ENCODE data around the gene AHRR. TPM values are rescaled to one million over a fixed set of nuclear protein-coding genes. Genes with fewer than 3 reads are reported as not detected.

The AHRR gene
- total and polyA plus RNA-seq, 9 of the 15 experiments (the other 6 are each of a cell fraction or from before 2014, with no cell fraction given): 0.06 to 1.6 (median 0.75) TPM; not detected in 1

GRCh38 chr5:458547-459353, 137.2 kb downstream of the AHRR start (continued):
- TF ChIP-seq, protein P1, sequence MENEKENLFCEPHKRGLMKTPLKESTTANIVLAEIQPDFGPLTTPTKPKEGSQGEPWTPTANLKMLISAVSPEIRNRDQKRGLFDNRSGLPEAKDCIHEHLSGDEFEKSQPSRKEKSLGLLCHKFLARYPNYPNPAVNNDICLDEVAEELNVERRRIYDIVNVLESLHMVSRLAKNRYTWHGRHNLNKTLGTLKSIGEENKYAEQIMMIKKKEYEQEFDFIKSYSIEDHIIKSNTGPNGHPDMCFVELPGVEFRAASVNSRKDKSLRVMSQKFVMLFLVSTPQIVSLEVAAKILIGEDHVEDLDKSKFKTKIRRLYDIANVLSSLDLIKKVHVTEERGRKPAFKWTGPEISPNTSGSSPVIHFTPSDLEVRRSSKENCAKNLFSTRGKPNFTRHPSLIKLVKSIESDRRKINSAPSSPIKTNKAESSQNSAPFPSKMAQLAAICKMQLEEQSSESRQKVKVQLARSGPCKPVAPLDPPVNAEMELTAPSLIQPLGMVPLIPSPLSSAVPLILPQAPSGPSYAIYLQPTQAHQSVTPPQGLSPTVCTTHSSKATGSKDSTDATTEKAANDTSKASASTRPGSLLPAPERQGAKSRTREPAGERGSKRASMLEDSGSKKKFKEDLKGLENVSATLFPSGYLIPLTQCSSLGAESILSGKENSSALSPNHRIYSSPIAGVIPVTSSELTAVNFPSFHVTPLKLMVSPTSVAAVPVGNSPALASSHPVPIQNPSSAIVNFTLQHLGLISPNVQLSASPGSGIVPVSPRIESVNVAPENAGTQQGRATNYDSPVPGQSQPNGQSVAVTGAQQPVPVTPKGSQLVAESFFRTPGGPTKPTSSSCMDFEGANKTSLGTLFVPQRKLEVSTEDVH (IDR thresholded peaks at IDR 0.05; ENCODE audit: low read depth, partially characterized antibody): no peak
- TF ChIP-seq FOXO4 (CRISPR knock-in tag; IDR thresholded peaks at IDR 0.05): no peak

DNA sequence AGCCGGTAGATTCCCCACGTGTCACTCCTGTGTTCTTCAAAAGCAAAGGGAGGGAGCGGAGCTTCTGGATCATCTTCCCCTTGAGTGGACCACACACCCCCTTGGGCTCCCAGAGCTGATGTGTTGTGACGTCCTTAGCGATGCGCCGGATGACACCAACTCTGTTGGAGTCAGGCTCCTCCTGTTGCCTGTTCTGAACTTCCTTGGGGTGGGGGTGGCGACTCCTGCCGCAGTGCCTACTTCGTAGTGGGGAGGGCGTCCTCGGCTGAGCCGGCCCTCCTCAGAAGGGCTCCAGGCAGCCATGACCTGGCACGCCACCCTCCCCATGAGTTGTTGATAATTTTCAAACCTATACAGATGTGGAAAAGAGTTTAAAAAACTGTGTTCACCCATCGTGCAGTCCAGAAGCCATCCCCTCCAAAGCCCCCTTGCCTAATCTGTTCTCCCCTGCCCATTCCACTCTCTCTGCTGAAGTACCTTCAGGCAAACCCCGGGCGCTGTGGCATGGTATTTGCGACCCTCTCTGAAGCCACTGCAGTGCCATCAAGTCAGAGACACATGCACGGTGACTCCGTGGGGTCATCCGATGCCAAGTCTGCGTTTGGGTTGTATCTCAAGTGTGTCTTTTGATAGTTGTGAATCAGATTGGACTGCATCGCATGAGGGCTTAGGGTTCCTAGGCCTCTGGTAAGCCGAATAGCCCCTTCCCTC, 138.2 kb downstream of the AHRR start:
- DNase-seq (ENCODE audit: extremely low read depth in 1 of 4, low spot score in 3 of 4) (no peak), ATAC-seq (no peak), FAIRE-seq (no peak)
- no peaks in the 10 kb centered on the region for H3K9me1 ChIP-seq (ENCODE audit: control insufficient read depth, insufficient read depth, low read length)
- peaks cover 0 to 16% of the 10 kb centered on the region in 2 experiments; a peak in 1 of 5 replicates for H3K4me1 ChIP-seq (replicated peaks in 1 of 2; ENCODE audit: control insufficient read depth in 2 of 2, insufficient read depth in 2 of 2, low read length in 2 of 2)
- intact Hi-C loops (cut with micrococcal nuclease): no loop called here
- H2AFZ ChIP-seq (ENCODE audit: low read depth, low read length): no peak overlapping the region
- H3K9me3 ChIP-seq (replicated peaks; ENCODE audit: control insufficient read depth, insufficient read depth, low read depth, low read length): no peaks in the 10 kb centered on the region
- BruUV-seq (replicated peaks): no TSS peak
- POLR2A ChIA-PET: no interaction called here
- H3K4me3 ChIP-seq: no peak overlapping the region
- 89% methylated on average over 24 of the region's 24 CpGs for whole genome bisulfite sequencing (ENCODE audit: insufficient coverage, low coverage, missing lambda C conversion rate)
- in situ Hi-C loops (cut with MboI): no loop called here
- H4K20me1 ChIP-seq (replicated peaks; ENCODE audit: control insufficient read depth, insufficient read depth, low read length): no peaks in the 10 kb centered on the region
- no peak overlapping the region for H3K27ac ChIP-seq (ENCODE audit: extremely low read depth, low read depth, low read length)
- no peaks in the 10 kb centered on the region for H3K27me3 ChIP-seq (ENCODE audit: control insufficient read depth in 2 of 2, insufficient read depth in 2 of 2, low read length in 2 of 2)
- peaks cover 86% of the 10 kb centered on the region; the same call in 2 of the 3 replicates for H3K36me3 ChIP-seq (ENCODE audit: control insufficient read depth, insufficient read depth, low read length)
- peaks cover 4% of the 10 kb centered on the region; the same call in 1 of the 3 replicates for H3K79me2 ChIP-seq (ENCODE audit: control insufficient read depth, insufficient read depth, low read length)
- no peak overlapping the region for H3K4me2 ChIP-seq (ENCODE audit: insufficient read depth, low read length)
- H3K9ac ChIP-seq (ENCODE audit: insufficient read depth in 1 of 2, low read depth in 2 of 2, low read length in 2 of 2): no peak overlapping the region
- CTCF ChIA-PET (ENCODE audit: low intra/inter-chr PET ratio): no interaction called here
- TF ChIP-seq, protein P2, sequence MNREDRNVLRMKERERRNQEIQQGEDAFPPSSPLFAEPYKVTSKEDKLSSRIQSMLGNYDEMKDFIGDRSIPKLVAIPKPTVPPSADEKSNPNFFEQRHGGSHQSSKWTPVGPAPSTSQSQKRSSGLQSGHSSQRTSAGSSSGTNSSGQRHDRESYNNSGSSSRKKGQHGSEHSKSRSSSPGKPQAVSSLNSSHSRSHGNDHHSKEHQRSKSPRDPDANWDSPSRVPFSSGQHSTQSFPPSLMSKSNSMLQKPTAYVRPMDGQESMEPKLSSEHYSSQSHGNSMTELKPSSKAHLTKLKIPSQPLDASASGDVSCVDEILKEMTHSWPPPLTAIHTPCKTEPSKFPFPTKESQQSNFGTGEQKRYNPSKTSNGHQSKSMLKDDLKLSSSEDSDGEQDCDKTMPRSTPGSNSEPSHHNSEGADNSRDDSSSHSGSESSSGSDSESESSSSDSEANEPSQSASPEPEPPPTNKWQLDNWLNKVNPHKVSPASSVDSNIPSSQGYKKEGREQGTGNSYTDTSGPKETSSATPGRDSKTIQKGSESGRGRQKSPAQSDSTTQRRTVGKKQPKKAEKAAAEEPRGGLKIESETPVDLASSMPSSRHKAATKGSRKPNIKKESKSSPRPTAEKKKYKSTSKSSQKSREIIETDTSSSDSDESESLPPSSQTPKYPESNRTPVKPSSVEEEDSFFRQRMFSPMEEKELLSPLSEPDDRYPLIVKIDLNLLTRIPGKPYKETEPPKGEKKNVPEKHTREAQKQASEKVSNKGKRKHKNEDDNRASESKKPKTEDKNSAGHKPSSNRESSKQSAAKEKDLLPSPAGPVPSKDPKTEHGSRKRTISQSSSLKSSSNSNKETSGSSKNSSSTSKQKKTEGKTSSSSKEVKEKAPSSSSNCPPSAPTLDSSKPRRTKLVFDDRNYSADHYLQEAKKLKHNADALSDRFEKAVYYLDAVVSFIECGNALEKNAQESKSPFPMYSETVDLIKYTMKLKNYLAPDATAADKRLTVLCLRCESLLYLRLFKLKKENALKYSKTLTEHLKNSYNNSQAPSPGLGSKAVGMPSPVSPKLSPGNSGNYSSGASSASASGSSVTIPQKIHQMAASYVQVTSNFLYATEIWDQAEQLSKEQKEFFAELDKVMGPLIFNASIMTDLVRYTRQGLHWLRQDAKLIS (CRISPR knock-in tag; IDR thresholded peaks at IDR 0.05): no peak
- TF ChIP-seq ZNF140 (CRISPR knock-in tag; IDR thresholded peaks at IDR 0.05) (no peak), ZNF282 (CRISPR knock-in tag; IDR thresholded peaks at IDR 0.05) (no peak), EZH2 (IDR thresholded peaks at IDR 0.05; ENCODE audit: borderline replicate concordance, low read depth, low read length) (no peak), PTBP1 (IDR thresholded peaks at IDR 0.05; ENCODE audit: low read depth, low read length) (no peak), ZNF511 (CRISPR knock-in tag; IDR thresholded peaks at IDR 0.05) (no peak), RBM17 (IDR thresholded peaks at IDR 0.05; ENCODE audit: borderline replicate concordance, low read depth, low read length) (no peak)
